IPS-15b (cell line): Measurements from ENCODE around the gene DCAF5.

ENCODE experiments used
- H3K27me3 ChIP-seq: one replicate; pipeline ENCODE4 v1.6.1; 2013; ENCODE audit warnings: low read length; ENCODE audit not compliant: control insufficient read depth, insufficient read depth
- H3K36me3 ChIP-seq: one replicate; pipeline ENCODE4 v1.6.1; 2013; ENCODE audit warnings: low read length; ENCODE audit not compliant: control insufficient read depth, insufficient read depth
- H3K4me1 ChIP-seq: one replicate; pipeline ENCODE4 v1.6.1; 2013; ENCODE audit warnings: mild to moderate bottlenecking, low read length; ENCODE audit not compliant: control insufficient read depth, insufficient read depth
- H3K4me3 ChIP-seq: one replicate; pipeline ENCODE4 v1.5.1; 2013; ENCODE audit warnings: low read depth, low read length
- H3K9ac ChIP-seq: one replicate; pipeline ENCODE4 v1.6.1; 2013; ENCODE audit warnings: low read depth, mild to moderate bottlenecking, low read length
- H3K9me3 ChIP-seq: one replicate; pipeline ENCODE4 v1.6.1; 2013; ENCODE audit warnings: mild to moderate bottlenecking, low read length; ENCODE audit not compliant: control insufficient read depth, insufficient read depth

DCAF5 gene

DNA sequence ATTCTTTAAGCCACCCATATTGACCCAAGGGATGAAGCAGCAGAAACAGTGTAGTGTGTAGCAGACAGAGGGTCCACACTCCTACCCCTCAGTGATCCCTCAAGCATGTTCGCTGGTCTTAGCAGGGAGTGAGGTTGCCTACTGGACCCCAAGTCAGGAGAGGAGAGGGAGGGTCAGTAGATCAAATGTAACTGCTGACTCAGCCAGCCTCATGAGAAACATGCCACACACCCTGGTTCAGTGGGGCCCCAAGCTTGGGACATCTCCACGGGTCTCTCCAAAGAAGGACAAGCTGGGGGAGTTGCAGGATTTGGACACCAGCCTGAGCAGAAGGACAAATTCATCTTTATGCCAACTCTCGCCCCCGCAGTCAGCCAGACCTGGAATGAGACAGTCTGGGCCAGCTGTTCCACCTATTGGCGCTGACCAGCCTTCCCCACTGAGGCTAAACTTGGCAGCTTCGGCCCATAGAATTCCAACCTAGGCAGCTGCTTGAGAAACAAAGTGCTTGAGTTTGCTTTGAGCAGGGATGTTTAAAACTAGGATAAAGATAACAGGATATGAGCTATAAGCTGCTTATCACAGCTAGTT is 107.9 kb downstream of the DCAF5 start:
- H3K4me3 ChIP-seq, result no peak overlapping the region
- H3K27me3 ChIP-seq, result no peaks in the 10 kb centered on the region
- H3K36me3 ChIP-seq, result no peaks in the 10 kb centered on the region
- no peak overlapping the region for H3K9ac ChIP-seq
- H3K4me1 ChIP-seq, result peaks cover 24% of the 10 kb centered on the region
- no peaks in the 10 kb centered on the region for H3K9me3 ChIP-seq

DNA sequence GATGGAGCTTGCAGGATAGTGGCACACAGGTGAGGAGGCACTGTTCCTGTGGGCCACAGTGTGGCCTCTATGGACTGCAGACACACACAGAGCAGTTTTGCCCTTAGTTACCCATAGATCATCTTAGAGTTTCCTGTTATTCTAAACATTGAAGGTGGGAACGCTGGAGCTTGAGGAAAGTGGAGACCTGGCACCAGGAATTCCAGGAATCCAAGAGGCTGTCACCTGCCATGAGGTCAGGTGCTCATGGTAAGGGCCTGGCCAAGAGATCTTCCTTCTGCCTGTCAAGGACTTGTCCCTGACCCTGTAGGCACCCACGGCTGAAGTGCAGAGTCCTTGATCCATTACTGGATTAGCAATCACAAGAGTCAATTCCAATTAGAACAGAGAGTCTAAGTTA is 108.6 kb downstream of the DCAF5 start:
- H3K36me3 ChIP-seq, result no peaks in the 10 kb centered on the region
- H3K9me3 ChIP-seq, result no peaks in the 10 kb centered on the region
- H3K27me3 ChIP-seq, result no peaks in the 10 kb centered on the region
- H3K4me3 ChIP-seq, result no peak overlapping the region
- peaks cover 18% of the 10 kb centered on the region for H3K4me1 ChIP-seq
- H3K9ac ChIP-seq, result no peak overlapping the region

GRCh38 chr14:69043596-69044260 is 109.2 kb downstream of the DCAF5 start:
- no peaks in the 10 kb centered on the region for H3K36me3 ChIP-seq
- no peak overlapping the region for H3K4me3 ChIP-seq
- no peaks in the 10 kb centered on the region for H3K27me3 ChIP-seq
- no peaks in the 10 kb centered on the region for H3K9me3 ChIP-seq
- H3K4me1 ChIP-seq, result peaks cover 24% of the 10 kb centered on the region
- no peak overlapping the region for H3K9ac ChIP-seq

DNA sequence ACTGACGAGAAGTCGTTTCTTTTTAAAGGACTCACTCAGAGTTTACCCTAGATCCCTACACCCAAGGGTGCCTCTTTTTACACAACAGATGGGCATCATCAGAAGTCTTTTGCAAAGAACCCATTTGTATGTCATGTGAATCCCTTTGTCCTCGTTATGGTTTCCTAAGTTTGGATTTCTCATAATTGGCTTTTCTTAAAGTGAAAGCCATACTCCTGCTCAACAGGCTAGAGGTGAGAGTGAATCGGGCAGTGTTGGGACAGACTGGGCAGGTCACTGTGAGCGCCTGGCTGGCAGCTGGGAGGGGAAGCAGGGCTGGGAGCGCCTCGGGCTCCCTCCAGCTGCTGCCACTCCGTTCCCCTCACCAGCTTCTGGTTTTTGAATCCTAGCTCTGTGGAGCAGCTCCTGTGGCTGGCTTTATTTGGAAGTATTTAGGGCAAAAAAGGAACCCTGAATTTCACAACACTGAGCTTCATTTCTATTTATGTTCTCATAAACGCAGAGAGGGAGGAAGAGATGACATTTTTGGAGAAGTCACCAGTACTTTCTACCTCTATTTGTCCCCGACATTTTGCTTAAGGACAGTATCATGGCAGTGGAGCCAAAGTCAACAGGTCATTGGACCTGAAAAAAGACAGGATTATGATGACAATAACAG is 110.0 kb downstream of the DCAF5 start:
- Histone ChIP-seq H3K4me1 (peaks cover 32% of the 10 kb centered on the region), H3K9me3 (no peaks in the 10 kb centered on the region), H3K36me3 (no peaks in the 10 kb centered on the region), H3K4me3 (no peak overlapping the region), H3K9ac (no peak overlapping the region), H3K27me3 (no peaks in the 10 kb centered on the region)

GRCh38 chr14:69042299-69042698 is 110.6 kb downstream of the DCAF5 start:
- Histone ChIP-seq H3K27me3 (no peaks in the 10 kb centered on the region), H3K4me3 (no peak overlapping the region), H3K9ac (no peak overlapping the region), H3K36me3 (no peaks in the 10 kb centered on the region), H3K9me3 (no peaks in the 10 kb centered on the region), H3K4me1 (peaks cover 38% of the 10 kb centered on the region)

DNA sequence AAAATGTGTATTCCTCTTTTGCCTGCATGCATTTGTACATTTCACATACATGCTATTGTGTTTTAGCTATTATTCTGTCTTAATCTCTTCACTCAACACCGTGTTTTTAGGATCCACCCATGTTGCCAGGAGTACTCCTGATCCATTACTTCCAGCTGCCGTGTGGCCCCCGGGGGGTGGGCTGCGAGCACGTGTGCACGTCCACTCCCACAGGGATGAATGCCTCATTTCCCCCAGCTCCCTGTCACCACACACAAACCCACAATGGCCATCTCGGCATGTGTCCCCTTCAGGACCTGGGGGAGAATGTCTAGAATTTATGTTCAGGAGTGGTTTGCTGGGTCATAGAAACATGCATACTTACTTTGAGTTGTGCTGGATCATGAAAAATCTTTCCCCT is 111.1 kb downstream of the DCAF5 start:
- H3K27me3 ChIP-seq, result no peaks in the 10 kb centered on the region
- H3K9ac ChIP-seq, result no peak overlapping the region
- no peaks in the 10 kb centered on the region for H3K9me3 ChIP-seq
- no peak overlapping the region for H3K4me3 ChIP-seq
- peaks cover 43% of the 10 kb centered on the region for H3K4me1 ChIP-seq
- H3K36me3 ChIP-seq, result no peaks in the 10 kb centered on the region

DNA sequence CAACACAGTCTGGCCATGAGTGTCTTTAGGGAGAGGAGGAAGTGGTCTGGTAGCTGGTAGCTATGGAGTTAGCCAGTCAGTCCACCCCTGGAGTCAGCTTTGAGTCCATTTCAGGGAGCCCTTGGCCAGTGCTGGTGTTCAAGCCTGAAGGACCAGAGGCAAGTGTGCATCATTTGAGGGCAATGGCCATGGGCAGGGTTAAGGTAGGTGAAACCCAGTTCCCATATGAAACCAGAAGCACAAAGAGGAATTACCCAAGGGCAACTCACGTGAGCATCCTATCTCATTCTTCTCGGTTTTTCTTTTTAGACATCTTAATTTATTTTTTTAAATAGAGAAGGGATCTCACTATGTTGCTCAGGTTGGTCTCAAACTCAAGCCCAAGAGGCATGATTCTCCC is 112.6 kb downstream of the DCAF5 start:
- Histone ChIP-seq H3K4me1 (peaks cover 34% of the 10 kb centered on the region), H3K9me3 (no peaks in the 10 kb centered on the region), H3K4me3 (no peak overlapping the region), H3K9ac (no peak overlapping the region), H3K27me3 (no peaks in the 10 kb centered on the region), H3K36me3 (no peaks in the 10 kb centered on the region)

GRCh38 chr14:69039288-69039628 is 113.7 kb downstream of the DCAF5 start:
- H3K4me3 ChIP-seq, result no peak overlapping the region
- no peak overlapping the region for H3K9ac ChIP-seq
- H3K36me3 ChIP-seq, result no peaks in the 10 kb centered on the region
- H3K27me3 ChIP-seq, result no peaks in the 10 kb centered on the region
- H3K9me3 ChIP-seq, result no peaks in the 10 kb centered on the region
- peaks cover 35% of the 10 kb centered on the region for H3K4me1 ChIP-seq

DNA sequence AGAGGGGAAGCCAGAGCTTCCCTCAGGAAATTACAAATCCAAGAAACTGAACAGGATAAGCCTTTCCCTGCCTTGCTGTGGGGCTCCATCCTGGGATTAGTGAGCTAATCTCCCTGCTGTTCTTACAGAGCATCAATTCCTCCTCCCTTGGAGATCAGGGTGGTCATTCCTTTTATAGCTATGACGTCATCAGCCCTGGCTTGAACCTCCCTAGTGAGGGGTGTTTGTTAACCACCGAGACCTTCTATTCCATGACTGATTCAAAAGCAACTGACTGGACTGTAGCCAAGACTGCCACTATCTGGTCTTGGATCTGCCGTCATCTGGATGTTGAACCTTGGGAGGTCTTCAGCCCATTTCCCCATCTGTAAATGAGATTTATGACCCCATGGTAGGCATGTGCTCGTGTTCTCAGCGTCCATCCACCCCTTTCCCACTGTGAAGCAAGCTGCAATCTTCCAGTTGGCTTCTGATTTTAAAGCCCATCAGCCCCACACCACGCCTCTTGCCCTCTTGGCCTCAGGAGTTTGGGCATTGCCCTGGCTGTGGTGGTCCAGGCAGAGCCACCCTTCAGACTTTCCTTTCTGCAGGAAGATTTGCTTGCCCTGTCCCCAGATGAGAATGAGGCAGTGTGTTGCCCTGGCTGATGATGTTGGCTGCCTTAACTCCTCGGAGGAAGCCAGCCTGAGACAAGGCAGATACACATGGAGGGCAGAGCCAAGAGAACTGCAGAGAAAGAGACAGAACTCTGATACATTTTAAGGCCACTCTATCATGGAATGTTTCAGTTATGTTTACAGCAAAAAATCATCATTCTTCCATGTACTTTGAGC is 114.2 kb downstream of the DCAF5 start:
- Histone ChIP-seq H3K9me3 (no peaks in the 10 kb centered on the region), H3K9ac (peak overlapping the region; percentile 32), H3K27me3 (no peaks in the 10 kb centered on the region), H3K4me3 (no peak overlapping the region), H3K4me1 (peaks cover 35% of the 10 kb centered on the region), H3K36me3 (no peaks in the 10 kb centered on the region)

DNA sequence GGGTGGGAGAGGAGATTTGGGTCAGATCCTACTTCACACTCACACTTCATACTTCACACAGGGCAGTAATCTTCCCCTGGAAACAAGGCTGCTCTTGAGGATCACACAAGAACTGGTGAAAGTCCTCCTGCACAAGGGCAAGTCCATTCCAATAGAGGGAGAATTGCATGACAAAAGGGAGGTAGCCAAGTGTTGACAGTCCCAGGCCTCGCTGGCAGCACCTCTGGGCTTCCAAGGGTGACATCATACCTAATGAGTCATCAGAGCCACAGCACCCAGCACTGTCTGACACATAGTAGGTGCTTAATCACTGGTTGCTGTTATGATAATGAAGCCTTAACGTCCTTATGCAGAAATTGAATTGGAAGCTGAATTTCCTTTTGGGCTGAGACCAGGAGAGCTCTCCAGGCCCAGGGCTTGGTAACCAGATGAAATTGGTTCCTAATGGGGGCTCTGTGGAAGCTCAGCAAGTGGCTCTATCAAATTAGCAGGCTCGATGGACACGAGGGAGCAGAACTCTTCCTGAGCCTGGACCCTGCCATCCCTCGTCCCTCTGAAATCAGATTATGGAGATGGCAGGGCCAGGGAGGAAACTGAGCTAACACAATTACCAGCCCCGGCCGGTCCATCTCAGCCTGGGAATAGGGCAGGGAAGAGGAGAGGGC is 115.0 kb downstream of the DCAF5 start:
- Histone ChIP-seq H3K36me3 (no peaks in the 10 kb centered on the region), H3K4me3 (no peak overlapping the region), H3K27me3 (no peaks in the 10 kb centered on the region), H3K9ac (no peak overlapping the region), H3K4me1 (peaks cover 33% of the 10 kb centered on the region), H3K9me3 (no peaks in the 10 kb centered on the region)

- H3K4me3 ChIP-seq, result no peak overlapping the region
- no peaks in the 10 kb centered on the region for H3K36me3 ChIP-seq
- no peak overlapping the region for H3K9ac ChIP-seq
- H3K27me3 ChIP-seq, result no peaks in the 10 kb centered on the region
- H3K9me3 ChIP-seq, result no peaks in the 10 kb centered on the region
- H3K4me1 ChIP-seq, result peaks cover 33% of the 10 kb centered on the region
Observed at GRCh38 chr14:69036757-69037506, 116.0 kb downstream of the DCAF5 start.
